Upper lobe of right lung (tissue), 1 donor: ENCODE results near the gene GALNT9. TPM values are rescaled to one million over a fixed set of nuclear protein-coding genes. Genes with fewer than 3 reads are reported as not detected.

Experiments used
- ATAC-seq: fragments of 200-7000 bp; cut with Tn5 transposase; one replicate; pipeline ENCODE4 v1.9.1; 2020; ENCODE audit warnings: mild to moderate bottlenecking, moderate library complexity
- DNase-seq: peaks from one replicate; pipeline ENCODE4 v3.0.0-alpha.2; 2020
- H3K27ac ChIP-seq: fragments of 200-600 bp; one replicate; pipeline ENCODE4 v1.8.0; 2022
- H3K27me3 ChIP-seq: fragments of 200-600 bp; one replicate; pipeline ENCODE4 v1.8.0; 2022; ENCODE audit warnings: mild to moderate bottlenecking
- H3K36me3 ChIP-seq: fragments of 200-600 bp; one replicate; pipeline ENCODE4 v1.8.0; 2022
- H3K4me1 ChIP-seq: fragments of 200-600 bp; one replicate; pipeline ENCODE4 v1.8.0; 2022
- H3K4me3 ChIP-seq: fragments of 200-600 bp; one replicate; pipeline ENCODE4 v1.8.0; 2022; ENCODE audit warnings: mild to moderate bottlenecking
- H3K9me3 ChIP-seq: fragments of 200-600 bp; one replicate; pipeline ENCODE4 v1.8.0; 2022
- CTCF ChIP-seq: fragments of 200-600 bp; IDR thresholded peaks from one replicate; pipeline ENCODE4 v1.8.0; 2022; ENCODE audit warnings: antibody characterized with exemption
- intact Hi-C: fragments of 100-400 bp; cut with DNase I; formaldehyde crosslinking; loops from one replicate; pipeline ENCODE4 v1.11.0; 2022
- total RNA-seq: library from RNA; stranded (reverse); fragmentation: NEBNext Ultra II Directional; extraction: Animal tissue kit (Norgen Biotek cat#: 25700); gene quantifications from one replicate; pipeline ENCODE4 v1.2.1, GENCODE V29; 2021
- donor health status: DM: no; HTN: yes; CAD: no; lungs with severe emphysema.

GALNT9 gene
- total RNA-seq, 1 donor from 2014 or later: 1.6 TPM

GRCh38 chr12:132163041-132163910 lies 166.1 kb downstream of the GALNT9 start:
- no peak for DNase-seq
- Histone ChIP-seq H3K27ac (no peak overlapping the region), H3K4me1 (peaks cover 13% of the 10 kb centered on the region), H3K4me3 (peak overlapping the region; percentile 26), H3K9me3 (no peaks in the 10 kb centered on the region), H3K36me3 (no peaks in the 10 kb centered on the region), H3K27me3 (peaks cover 2% of the 10 kb centered on the region)
- intact Hi-C loops: no loop called here
- TF ChIP-seq CTCF: no peak
- peak; percentile 32 for ATAC-seq

- intact Hi-C loops: no loop called here
- H3K9me3 ChIP-seq: no peaks in the 10 kb centered on the region
- H3K27ac ChIP-seq: peak overlapping the region; percentile 6
- no peaks in the 10 kb centered on the region for H3K27me3 ChIP-seq
- ATAC-seq (peak; percentile 69), DNase-seq (peak; percentile 67)
- no peak for TF ChIP-seq CTCF
- peaks cover 13% of the 10 kb centered on the region for H3K4me1 ChIP-seq
- peak overlapping the region; percentile 26 for H3K4me3 ChIP-seq
- no peaks in the 10 kb centered on the region for H3K36me3 ChIP-seq
Observed at GRCh38 chr12:132162508-132163031, 166.8 kb downstream of the GALNT9 start.

DNA sequence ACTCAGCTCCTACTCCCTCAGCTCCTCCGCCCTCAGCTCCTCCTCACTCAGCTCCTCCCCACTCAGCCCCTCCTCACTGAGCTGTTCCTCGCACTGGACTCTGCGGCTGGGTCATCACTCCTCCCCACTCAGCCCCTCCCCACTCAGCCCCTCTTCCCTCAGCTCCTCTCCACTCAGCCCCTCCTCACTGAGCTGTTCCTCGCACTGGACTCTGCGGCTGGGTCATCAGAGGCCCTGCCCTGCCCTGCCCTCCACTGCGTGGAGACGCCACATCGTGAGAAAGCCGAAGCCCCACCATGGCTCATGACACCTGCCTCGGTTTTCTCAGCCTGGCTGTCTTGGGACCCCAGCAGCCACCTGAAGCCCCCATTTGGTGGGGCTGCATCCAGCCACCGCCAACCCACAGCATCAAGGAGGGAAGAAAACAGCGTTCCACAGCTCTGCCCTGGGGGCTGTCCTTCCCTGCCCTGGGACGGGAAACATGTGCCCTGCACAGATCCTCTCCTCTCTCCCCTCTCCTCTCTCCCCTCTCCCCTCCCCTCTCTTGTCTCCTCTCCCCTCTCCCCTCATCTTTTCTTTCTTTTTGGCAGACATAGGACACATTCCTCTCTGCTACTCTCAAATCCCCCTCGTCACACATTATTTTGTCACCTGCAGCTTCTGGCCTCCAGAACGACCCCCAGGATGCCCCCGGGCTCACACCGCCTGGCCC lies 167.4 kb downstream of the GALNT9 start:
- H3K4me3 ChIP-seq: no peak overlapping the region
- DNase-seq: peak; percentile 44

DNA sequence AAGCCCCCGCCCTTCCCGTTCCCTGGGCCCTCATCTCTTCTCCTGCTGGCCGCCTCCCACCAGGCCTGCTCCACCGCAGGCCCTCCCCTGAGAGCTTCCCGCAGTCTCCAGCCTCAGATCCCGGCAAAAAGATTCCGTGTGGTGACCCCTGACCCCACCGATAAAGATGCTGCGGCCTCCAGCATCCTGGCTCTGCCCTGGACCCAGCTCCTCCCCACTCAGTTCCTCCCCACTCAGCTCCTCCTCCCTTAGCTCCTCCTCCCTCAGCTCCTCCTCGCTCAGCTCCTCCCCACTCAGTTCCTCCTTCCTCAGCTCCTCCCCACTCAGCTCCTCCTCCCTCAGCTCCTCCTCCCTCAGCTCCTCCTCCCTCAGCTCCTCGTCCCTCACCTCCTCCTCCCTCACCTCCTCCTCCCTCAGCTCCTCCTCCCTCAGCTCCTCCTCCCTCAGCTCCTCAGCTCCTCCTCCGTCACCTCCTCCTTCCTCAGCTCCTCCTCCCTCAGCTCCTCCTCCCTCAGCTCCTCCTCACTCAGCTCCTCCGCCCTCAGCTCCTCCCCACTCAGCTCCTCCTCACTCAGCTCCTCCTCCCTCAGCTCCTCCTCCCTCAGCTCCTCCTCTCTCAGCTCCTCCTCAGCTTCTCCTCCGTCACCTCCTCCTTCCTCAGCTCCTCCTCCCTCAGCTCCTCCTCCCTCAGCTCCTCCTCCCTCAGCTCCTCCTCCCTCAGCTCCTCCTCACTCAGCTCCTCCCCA lies 168.2 kb downstream of the GALNT9 start:
- no peak for ATAC-seq
- intact Hi-C loops: no loop called here
- Histone ChIP-seq H3K36me3 (no peaks in the 10 kb centered on the region), H3K27ac (no peak overlapping the region), H3K4me3 (no peak overlapping the region), H3K27me3 (no peaks in the 10 kb centered on the region), H3K9me3 (no peaks in the 10 kb centered on the region), H3K4me1 (peaks cover 13% of the 10 kb centered on the region)
- no peak for TF ChIP-seq CTCF
- DNase-seq: peak; percentile 36

More for the DNA sequence above, 167.4 kb downstream of the GALNT9 start:
- Histone ChIP-seq H3K27me3 (no peaks in the 10 kb centered on the region), H3K9me3 (no peaks in the 10 kb centered on the region), H3K36me3 (no peaks in the 10 kb centered on the region), H3K4me1 (peaks cover 13% of the 10 kb centered on the region), H3K27ac (no peak overlapping the region)
- ATAC-seq: no peak
- intact Hi-C loops: no loop called here
- TF ChIP-seq CTCF: no peak

GRCh38 chr12:132160601-132161035 lies 168.8 kb downstream of the GALNT9 start:
- intact Hi-C loops: no loop called here
- Histone ChIP-seq H3K27ac (no peak overlapping the region), H3K4me3 (no peak overlapping the region), H3K9me3 (no peaks in the 10 kb centered on the region), H3K36me3 (no peaks in the 10 kb centered on the region), H3K27me3 (no peaks in the 10 kb centered on the region), H3K4me1 (peaks cover 13% of the 10 kb centered on the region)
- ATAC-seq (no peak), DNase-seq (peak; percentile 33)
- no peak for TF ChIP-seq CTCF
